Fibroblast of skin of abdomen (primary cell): Measurements from ENCODE around the gene AZIN2.
A peak's percentile ranks its signal among the peaks of the same experiment; 100 is the strongest.
"Not testable (repeated sequence)": the region's sequence is repeated elsewhere in the genome, so short reads cannot be mapped to it uniquely, and the experiment has no call there.

Experiments
- DNase-seq: peaks from one replicate; pipeline ENCODE4 v3.0.0-alpha.2; 2013

Gene AZIN2

DNA sequence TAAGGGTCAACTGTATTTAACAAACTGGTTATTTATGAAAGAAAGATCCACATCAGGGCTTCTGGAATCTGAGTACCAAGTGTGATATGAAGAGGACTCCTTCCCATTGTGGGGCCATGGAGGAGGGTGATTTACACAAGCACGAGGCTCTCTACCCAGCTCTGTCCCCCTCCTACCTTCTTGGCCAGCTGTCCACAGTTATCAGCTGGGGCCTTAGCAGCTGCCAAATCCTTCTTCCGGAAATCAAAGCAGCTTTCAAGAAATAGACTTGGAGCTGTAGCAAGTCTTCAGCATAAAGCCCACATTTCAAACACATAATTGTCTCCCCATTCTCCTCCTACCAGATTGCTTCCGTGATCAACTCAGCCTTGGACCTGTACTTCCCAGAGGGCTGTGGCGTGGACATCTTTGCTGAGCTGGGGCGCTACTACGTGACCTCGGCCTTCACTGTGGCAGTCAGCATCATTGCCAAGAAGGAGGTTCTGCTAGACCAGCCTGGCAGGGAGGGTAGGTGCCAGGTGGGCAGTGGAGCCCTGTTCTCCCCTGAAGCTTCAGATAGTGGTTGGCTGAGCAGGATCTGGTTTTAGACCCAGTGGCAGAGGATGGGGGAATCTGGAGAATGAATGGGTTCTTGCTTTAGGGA is 15.5 kb downstream of the AZIN2 start:
- DNase-seq = peak; percentile 34

DNA sequence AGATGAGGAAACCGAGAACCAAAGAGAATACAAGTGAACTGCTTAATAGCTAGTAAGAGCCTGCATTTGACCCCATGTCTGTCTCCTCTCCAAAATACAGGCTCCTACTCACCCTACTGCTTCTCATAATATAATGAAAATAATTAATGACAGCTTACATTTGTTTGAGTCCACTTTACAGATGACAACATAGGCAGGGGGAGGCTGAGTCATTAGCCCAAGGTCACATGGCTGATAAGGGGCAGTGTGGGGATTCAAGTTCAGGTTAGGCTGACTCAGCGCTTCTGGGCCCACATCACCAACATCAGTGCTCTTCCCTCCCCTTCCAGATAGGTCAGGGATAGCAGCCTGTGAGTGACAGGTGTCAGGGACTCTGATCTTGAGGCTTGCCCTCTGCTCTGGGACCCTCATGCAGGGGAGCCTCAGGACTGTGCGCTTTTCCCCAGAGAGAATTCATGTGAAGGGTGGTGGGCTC is 16.2 kb downstream of the AZIN2 start:
- peak; percentile 37 for DNase-seq

DNA sequence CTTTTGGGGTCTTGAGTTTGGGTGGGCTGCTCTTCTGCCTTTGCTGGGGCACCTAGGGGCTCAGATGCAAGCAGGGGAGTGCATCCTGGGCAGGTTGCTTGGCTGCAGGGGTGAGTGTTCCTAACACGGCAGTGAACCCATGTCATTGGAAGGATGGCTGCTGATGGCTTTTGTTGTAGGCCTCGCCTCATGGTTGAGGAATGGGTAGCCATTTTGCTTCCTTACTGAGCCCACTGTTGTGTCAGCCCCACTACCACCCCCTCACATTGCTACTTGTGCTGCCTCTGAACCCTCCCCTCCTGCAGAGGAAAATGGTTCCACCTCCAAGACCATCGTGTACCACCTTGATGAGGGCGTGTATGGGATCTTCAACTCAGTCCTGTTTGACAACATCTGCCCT is 16.8 kb downstream of the AZIN2 start:
- DNase-seq = no peak

DNA sequence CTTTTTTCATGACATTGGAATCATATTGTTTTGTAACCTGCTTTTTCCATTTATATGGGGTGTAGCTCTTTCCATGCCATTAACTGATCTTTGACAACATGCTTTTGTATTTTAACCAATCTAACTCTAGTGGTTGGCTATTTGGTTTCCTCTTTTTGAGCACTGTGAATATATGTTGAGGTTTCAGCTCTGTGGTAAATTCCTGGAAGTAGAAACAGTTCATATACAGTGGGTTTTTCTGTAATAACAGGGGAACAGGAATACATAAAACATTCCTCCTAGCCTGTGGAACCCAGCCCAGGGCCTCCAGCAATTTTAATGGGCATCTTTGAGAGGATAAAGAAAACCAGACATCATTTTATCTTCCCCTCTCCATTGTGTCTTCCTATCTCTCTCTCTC is 17.4 kb downstream of the AZIN2 start:
- DNase-seq = peak; percentile 87

DNA sequence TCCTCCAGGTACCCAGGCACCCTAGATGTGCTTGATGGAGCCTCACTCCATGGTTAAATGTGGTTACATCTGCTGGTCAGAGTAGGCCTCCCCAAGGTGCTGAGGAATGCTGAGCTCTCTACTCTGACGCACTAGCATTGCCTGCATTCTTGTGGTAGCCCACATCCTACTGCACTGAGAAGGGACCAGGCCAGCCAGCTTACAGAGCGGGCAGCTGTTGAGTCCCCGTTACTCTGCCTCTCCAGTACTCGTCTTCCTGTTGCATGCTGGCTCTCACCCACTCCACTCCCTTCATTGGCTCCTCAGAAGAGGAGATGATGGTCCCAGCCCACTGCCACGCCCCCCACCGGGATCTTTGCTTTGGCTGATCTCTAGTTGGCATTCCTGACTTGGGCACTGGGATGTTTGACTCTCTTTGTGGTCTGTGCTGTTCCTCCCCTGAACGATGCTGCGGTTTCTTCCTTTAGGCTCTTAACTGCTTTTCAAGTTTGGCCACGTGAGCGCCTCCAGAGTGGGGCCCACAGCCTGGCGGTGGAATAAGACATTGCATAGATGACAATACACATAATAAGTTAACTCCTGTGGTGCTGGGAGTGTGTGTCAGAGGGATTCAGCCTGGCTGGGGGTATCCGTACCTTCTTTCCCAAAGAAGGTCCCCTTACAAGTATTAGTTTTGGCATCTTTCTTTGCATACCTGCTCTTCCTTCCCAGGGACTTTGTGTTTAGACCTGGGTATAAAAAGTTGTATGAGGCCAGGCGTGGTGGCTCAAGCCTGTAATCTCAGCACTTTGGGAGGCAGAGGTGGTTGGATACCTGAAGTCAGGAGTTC is 18.6 kb downstream of the AZIN2 start:
- peak; percentile 100 for DNase-seq

DNA sequence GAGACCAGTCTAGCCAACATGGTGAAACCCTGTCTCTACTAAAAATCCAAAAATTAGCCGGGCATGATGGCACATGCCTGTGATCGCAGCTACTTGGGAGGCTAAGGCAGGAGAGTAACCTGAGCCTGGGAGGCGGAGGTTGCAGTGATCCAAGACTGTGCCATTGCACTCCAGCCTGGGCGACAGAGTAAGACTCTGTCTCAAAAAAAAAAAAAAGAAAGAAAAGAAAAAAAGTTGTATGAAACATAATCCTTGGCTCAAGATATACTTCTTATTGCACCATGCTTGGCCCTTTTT is 19.1 kb downstream of the AZIN2 start:
- DNase-seq = not testable (repeated sequence)

DNA sequence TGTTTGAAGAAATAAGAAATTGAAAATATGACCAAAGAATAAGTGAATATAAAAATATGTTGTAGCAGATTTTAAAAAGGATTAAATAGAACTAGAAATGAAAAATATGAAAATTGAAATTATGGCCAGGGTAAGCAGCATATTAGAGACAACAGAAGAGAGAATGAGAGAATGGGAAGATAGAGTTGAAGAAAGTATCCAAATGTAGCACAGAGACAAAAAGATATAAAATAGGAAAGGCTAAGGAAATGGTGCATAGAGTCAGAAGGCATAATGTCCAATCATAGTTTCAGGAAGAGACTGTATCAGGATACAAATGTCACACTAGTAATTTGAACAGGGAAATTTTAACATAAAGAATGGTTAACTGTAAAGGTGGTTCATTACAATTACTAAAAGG is 29.5 kb downstream of the AZIN2 start:
- DNase-seq = no peak

DNA sequence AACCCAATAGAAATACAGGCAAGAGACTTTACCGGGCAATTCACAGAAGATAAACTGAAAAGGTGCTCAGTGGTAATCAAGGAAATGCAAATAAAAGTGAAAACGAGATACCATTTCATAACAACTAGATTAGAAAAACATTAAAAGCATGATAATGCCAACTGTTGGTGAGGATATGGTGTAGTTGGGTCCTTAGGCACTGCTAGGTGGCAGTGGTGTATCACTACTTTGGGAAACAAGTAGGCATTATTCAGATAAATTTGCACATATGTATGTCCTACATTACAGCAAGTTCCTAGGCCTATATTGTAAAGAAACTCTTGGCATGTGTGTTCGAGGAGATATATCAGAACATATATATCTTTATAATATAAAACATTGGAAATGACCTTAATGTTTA is 31.0 kb downstream of the AZIN2 start:
- DNase-seq = no peak

DNA sequence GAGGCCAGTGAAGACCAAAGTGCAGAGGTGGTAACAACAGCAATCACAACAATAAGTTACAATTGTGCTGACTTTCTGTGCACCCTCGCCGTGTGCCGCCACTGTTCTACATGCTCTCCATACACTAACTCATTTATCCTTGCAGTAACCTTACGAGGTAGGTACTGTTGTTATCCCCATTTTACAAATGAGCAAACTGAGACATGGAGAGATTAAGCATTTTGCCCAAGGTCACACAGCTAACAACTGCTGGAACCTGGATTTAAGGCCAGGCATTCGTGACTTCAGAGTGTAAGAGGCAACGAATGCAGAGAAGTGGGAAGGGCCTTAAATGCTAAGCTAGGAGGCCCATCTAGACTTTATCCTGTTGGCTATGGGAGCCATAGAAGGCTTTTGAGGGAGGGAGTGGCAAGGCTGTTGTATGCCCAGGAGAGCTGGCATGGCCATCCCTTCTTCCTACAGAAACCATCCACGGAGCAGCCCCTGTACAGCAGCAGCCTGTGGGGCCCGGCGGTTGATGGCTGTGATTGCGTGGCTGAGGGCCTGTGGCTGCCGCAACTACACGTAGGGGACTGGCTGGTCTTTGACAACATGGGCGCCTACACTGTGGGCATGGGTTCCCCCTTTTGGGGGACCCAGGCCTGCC is 36.6 kb downstream of the AZIN2 start:
- DNase-seq = no peak

DNA sequence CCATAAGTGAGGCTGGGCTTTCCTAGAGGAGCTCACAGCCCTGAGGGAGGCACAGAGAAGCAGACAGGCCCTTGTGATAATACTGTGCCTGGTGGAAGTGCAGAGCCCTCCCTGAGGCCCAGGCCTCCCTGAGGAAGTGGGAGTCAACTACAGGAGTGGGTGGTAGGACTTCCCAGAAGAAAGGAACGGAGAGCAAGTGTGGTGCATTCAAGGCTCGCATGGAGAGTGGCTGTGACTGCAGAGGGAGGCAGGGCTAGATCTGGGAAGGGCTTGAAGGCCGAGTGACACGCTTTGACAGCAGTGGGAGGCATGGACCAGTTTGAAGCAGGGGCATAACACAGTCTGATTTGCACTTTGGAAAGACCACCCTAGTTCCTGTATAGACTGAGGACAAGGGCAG is 37.3 kb downstream of the AZIN2 start:
- no peak for DNase-seq

DNA sequence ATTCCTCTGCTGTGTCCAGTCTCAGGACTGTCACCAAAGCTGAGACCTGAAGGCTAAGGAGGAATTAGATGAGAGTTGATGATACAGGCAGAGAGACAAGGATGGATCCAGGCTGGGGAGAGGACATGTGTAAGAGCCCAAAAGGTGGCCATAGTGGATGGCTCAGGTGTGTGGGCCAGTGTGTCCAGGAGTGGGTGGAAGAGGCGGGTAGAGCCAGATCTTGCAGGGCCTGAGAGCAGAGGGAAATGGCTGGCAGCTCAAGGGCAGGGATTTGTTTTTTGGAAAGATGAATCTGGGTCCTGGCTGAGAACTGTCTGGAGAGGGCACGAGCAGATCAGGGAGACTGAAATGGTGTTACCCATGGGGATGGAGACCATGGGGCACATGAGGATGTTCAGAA is 38.1 kb downstream of the AZIN2 start:
- DNase-seq = no peak

DNA sequence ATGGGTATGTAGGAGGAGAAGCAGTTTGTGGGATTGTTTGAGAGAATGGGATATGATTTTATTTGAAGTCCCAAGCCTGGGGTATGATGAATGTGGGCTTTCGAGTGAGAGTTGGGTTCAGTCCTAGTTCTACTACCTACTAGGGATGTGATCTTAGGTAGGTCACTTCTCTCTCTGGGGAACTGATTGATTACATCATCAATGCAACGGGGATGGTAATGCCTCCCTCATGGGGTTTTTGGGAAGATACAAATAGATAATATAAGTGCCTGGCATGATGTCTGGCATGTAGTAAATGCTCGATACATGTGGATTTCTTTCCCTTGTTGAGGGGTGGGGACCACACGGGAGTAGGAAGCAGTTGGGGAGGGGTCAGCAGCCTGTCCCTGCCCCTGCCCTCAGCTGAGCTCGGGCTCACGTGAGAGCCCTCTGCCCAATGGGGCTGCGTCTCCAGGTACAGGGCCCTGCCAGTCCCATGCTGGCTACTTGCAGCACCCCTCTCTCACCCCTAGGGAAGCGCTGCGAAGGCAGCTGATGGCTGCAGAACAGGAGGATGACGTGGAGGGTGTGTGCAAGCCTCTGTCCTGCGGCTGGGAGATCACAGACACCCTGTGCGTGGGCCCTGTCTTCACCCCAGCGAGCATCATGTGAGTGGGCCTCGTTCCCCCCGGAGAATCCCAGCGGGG is 38.7 kb downstream of the AZIN2 start:
- no peak for DNase-seq

DNA sequence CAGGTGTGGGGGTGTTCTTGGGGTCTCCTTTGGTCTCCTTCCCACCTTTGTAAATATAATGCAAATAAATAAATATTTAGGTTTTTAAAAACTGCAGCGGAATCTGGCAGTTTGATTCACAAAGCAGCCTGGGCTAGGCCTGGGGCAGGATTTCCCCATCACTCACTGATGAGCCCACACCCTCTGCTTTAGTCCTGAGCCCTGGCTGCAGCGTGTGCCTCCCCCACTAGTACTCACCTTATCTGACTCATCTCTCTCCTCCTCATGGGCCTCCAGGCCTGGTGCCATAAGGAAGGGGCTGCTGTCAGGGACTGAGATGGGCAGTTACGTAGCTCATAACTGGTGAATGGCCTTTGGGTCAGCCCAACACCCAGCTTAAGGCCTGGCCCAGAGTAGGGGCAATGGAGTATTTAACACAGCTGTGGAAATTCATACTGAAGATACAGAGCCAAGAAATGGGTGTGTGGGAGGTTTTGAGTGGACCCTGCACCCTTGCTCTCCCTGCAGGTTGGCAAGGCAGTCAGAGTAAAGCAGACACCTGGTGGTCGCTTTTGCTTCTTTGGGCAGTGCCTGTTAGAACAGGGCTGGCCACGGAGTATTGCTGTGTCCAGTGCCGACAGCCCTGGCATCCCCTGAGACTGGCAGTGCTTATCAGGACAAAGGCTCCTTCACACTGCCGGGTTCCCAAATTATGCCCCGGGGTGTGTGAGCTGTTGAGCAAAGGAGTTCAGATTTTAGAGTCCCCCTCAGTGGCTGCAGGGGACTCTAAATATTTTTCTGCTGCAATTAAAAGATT is 39.7 kb downstream of the AZIN2 start:
- DNase-seq = no peak

DNA sequence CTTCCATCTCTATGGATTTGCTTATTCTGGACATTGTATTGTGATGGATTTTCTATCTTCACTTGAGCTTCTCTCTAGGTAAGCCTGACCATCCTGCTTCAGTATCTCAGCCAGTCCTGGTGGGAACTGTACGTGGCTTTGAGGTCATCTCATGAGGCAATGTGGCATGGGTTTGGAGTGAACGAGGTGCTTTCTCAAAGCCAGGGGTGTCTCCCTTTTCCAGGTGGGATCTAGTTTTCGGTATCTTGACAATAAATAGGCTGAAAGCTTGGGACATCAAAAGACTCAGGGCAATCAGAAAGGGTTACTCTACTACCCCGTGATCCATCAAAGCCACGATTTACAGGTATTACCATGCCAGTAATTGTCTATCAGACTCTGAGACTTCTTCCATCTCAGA is 40.8 kb downstream of the AZIN2 start:
- no peak for DNase-seq

DNA sequence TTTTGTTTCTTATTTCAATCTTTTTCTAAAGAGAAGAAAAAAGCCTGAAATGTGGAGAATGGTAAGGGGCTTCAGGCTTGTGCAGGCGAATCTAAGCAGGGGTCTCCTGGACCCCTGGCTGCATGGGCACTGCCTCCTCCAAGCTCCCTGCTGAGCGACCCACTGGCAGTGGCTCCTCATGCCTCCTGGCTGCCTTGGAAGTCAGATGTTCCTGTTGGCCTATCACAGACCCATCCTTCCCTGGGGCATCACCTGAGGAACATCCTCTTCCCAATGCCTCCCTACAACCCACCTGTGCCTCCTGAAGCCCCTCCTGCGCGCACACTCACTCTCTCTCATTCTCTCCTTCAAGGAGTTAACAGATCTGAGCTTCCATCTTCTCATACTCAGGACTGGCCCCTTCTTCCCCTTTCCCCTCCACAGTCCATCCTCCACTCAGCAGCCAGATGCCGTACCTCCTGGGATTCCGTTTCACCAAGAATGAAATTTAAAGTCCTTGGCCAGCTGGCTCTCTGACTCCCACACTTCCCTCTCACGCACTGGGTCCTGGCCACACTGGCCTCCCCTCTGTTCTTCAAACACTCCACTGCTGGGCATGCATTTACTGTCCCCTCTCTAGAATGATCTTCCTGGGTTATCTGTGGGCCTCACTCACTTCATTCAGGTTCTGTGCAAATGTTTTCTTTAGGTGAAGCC is 41.7 kb downstream of the AZIN2 start:
- no peak for DNase-seq

DNA sequence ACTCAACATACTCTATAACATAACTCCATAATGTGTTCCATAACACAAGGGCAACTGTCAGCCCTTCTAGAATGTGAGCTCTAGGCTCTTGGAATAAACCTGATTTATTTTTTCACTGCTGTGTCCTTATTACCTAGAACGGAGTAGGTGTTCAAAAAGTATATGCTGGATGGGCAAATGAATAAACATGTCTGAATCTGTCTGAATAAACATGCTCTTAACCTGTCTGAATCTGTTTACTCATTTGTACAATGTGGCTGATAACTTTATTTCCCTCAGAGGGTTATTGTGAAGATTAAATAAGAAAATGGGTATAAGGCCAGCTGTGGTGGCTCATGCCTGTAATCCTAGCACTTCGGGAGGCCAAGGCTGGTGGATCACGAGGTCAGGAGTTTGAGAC is 42.3 kb downstream of the AZIN2 start:
- DNase-seq = no peak

DNA sequence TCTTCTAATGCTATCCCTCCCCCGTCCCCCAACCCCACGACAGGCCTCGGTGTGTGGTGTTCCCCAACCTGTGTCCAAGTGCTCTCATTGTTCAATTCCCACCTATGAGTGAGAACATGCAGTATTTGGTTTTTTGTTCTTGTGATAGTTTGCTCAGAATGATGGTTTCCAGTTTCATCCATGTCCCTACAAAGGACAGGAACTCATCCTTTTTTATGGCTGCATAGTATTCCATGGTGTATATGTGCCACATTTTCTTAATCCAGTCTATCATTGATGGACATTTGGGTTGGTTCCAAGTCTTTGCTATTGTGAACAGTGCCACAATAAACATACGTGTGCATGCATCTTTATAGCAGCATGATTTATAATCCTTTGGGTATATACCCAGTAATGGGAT is 43.7 kb downstream of the AZIN2 start:
- DNase-seq = not testable (repeated sequence)

DNA sequence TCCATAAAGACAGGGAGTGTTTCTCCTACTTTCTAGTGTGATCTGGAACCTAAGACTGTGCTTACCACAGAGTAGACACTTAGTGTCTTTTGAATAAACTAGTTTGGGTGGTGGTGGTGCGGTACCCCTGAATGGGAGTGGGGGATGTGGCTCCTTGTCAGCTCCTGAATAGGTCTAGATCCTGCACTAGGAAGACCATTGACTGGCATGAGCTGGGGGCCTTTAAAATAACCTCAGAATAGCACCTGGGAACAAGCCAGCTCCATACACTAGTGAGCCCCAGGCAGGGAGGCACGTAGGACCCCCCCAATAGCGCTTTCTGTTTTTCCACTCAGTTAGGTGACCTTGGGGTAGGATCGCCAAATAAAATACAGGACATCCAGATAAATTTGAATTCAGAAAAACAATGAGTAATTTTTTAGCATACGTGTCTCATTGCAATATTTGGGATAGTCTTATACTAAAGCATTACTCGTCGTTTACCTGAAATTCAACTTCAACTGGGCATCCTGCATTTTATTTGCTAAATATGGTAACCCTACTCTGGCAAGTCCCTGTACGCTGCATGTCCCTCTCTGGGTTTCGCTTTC is 45.6 kb downstream of the AZIN2 start:
- no peak for DNase-seq

DNA sequence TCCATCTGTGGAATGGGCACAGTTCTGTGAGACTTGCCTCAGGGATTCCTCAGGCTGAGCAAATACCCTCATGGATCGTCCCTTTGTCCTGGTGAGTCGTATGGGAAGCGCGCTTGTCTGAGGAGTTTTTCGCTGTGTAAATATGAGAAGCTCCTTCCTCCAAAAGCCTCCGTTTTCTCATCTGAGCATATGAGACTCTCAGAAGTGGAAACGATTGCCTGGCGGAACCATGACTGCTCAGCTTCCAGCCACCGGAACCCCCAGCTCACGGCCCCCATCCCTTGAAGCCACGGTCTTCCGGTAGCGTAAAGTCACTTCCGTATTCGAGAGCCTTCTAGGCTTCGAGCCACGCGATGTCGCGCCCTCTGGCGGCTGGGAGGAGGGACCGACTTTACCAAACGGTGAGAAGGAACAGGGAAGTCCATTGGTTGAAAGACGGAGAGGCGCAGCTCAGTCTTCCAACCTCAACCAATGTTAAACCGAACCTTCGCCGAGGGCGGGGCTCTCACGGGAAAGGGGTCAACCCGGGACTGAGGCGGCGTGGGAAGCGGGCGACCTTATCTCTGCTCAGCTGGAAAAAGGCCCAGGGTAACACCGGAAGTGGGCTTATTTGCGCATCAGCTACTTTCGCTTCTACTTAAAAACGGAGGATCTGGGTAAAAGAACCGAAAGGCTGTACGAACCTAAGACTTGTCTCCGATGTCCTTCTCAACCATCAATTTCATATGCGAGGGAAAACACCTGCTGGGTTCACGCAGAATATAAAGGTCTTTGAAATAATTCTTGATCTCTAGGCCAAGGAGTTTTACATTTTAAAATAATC is 46.3 kb downstream of the AZIN2 start:
- DNase-seq = peak; percentile 99

DNA sequence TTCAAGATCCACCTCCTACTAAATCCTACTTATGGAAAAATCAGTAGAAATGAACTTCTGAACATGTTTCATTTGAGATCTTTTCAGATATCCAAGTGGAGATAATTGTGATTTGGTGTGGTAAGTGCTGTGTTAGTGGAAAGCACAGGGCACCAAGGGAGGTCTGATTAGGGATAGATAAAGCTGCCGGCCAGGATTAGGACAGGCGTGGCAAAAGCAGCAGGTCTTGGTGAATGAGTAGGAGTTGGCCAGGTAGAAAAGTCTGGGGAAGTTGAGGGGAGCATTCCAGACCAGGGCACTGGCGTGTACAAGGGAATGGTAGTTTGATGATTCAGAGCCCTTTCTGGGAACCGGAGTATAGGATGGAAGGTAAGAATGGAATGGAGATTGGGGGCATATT is 47.8 kb downstream of the AZIN2 start:
- no peak for DNase-seq

DNA sequence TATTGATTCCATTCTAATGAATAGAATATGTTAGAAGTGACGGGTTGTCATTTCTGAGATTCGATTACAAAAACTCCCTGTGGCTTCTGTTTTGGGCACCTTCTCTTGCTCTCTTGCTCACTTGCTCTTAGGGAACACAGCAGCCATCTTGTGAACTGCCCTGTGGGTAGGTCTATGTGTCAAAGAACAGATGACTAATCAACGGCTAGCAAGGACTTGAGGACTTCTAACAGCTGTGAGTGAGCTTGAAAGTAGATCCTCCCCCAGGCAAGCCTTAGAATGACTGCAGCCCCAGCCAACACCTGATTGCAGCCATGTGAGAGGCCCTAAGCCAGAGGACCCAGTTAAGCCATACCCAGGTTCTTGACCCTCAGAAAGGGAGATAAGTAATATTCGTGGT is 49.3 kb downstream of the AZIN2 start:
- DNase-seq = no peak
